G401.6 (cell line): ENCODE data around the gene PLCB1.

Experiments
- FAIRE-seq: peaks from 2 replicates; lab custom pipeline; 2012; peaks lifted over from hg19 to GRCh38; lab: Jason Lieb, UNC

PLCB1 gene

DNA sequence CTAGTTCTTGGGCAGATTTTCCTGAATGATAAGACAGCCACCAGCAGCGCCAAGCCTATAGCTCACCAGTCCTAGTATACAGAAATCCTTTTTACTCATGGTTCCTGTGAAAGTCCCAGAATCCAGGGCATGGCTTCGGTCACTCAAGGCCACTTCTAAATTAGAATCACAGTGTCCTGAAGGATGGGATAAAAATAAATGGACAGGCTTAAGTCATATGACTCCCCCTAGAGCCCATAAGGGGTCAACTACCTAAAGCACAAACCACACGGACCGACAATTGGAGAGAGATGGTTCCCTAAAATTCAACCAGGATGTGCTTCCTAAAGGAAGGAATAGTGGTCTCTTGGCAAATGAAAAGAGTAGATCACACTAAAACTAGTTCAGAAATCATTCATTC lies 532.7 kb downstream of the PLCB1 start:
- FAIRE-seq: no peak

DNA sequence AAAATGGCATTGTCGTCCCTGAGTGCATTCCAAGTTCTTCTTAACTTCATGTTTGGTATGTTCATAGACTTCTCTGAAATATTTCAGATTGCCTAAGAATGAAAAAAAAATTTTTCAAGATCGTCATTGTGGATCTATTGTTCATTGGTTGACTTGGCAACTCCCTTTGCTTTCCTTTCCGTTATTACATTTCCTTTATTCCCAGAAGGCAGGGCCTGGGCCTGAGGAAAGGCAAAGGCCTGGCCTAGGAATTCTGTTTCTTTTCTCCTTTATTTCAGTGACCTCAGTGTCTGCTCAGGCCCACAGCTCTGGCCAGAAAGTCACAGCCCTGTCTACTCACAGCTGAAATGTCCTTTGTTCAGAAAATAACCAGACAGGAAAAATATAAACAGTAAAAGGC lies 535.2 kb downstream of the PLCB1 start:
- FAIRE-seq: no peak

DNA sequence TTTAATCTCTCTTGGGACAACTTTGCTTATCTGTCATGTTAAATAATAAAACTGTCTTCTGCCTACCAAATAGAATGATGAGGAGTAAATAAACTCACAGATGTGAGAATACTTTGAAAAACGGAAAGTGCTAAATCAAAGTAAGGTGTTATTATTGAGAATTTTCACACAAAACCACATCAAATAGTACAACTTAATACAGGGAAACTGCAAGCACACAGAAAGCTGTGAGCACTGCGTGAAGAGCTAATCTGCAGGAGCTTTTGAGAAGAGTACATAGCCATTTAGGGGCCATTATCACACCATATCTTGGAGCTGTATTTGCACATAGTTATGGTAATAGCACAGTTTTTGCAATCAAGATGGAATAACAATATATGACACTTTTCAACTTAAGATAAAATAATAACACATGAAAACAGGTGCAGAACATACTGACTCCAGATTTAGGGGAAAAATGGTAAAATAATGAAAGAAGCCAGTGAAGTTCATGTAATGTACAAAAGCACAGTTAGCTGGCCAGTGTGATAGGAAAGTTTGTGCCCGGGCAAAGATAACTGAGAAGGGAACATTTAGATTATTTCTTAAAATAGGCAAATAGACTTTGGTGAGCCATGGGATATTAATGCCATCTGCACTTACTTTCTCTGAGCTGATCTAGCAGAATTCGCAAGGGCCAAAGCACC lies 538.3 kb downstream of the PLCB1 start:
- no peak for FAIRE-seq

DNA sequence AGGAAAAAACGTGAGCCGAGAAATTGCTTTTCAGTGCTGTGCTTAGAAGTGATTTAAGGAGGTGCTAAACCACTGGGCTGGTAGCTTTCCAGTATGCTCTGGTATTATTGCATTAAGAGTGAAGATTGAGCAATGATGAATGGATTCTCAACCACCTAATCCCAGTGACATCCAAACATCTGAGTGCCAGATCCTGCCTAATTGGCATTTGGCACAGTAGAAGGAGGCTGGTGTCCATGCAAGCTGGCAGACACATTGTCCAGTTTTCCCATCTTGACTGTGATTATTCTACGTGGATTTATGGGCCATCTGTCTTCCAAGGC lies 538.8 kb downstream of the PLCB1 start:
- FAIRE-seq: no peak

DNA sequence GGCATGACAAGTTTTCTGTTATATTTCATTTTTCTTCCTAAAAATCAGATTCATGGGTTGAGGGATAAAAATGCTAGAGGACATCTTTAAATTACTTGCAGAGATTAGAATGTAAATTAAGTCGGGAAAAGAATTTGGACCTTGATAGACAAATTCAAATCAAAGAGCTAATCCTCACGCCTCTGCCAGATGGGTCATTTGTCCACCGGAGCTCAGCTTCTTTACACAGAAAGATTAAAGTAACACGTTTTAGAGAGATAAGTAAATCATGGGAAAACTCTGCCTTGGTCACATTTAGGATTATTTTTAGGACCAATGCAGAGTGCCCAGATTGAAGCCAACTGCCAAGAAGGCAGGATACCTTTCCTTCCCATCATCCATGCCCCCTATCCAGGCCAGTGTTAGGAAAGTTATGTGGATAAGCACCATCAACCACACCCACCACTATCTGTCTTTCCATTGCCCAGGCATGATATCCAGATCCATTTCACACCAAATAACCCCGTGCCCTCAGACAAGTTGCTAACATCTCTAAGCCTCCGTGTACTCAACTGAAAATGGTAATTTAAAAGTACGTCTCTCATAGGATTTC lies 539.4 kb downstream of the PLCB1 start:
- FAIRE-seq: no peak

DNA sequence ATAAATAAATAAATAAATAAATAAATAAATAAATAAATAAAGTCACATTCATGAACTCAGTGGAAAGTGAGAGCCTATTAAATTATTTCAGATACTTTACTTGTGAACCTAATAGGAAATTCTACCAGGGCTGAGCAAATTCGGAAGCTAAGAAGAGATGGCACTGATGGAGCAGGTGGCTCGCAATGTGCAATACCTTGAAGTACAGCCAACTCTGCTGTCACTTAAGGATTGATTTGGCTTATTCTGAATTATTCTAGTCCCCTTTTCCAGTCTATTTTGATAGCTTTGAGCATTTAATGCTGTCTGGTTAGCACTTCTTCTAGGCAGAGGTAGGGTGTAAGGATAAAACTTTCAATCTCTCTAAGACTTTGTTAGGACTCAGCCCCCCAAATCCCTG lies 541.0 kb downstream of the PLCB1 start:
- FAIRE-seq: no peak

DNA sequence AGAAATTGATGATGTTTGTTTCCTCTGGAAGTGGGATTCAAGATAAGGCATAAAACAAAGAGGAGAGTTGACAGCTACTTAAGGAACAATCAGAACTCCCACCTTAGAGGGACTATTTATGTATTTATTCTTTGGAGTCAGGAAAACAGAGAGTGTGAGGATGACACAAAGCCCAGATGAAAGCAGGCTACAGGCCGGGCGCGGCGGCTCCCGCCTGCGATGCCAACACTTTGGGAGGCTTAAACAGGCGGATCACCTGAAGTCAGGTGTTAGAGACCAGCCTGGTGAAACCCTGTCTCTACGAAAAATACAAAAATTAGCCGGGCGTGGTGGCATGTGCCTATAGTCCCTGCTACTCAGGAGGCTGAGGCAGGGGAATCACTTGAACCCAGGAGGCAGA lies 543.8 kb downstream of the PLCB1 start:
- no peak for FAIRE-seq

DNA sequence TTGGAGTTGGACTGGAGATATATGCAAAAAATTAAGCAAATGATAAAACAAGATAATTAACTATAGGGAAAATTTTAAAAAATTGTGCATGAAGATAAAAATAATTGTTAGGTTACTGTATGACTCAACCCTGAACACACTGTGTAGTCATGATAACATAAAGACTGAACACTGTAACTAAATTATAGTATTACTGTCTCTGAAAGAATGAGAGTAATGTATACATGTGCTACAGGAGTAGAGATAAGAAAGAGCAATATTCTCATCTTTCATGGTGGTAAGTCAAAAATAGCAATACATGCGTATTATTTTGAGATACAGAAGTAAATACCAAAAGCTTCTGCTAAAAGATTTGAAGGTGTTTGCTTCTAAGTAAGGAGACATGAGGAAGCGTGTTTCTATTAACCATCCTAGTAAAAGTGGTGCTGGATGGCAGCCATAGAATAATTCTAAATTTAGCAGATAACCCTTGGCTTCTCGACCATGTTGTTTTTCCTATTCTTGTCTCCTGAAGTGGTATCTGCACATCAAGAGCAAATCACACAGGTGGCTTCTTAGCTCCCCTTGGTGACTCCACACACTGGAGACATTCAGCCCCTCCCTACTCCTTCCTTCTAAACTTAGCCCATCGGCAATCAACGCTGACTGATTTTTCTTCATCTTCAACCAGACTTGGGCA lies 546.2 kb downstream of the PLCB1 start:
- FAIRE-seq: no peak

DNA sequence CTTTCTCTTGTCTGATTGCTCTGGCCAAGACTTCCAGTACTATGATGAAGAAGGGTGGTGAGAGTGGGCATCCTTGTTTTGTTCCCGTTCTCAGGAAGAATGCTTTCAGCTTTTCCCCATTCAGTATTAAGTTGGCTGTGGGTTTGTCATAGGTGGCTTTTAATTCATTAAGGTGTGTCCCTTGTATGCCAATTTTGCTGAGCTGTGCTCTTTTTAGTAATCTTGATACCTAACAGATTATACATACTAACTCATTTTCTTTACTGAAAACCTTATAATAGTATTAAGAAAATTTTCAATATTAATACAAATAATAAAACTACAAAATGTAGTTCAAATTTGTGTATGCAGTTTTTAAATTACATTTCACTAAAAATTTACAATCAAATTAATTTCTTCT lies 557.3 kb downstream of the PLCB1 start:
- no peak for FAIRE-seq

DNA sequence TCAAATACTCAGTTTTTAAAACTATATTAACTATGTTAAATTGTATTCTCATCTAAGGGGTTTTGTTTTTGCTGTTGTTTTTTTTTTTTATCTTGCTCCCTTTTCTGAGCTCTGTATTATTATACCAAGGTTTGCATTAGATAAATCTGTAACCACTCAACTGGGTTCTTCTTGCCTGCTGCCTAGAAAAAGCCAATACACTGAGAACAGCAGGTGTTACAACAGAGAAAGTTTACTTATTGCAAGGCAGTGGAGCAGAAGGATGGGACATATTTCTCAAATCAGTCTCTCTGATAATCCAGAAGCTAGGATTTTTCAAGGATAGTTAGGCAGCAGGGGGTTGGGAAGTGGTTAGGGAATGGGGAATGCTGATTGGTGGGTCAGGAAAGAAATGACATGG lies 558.0 kb downstream of the PLCB1 start:
- FAIRE-seq: no peak

DNA sequence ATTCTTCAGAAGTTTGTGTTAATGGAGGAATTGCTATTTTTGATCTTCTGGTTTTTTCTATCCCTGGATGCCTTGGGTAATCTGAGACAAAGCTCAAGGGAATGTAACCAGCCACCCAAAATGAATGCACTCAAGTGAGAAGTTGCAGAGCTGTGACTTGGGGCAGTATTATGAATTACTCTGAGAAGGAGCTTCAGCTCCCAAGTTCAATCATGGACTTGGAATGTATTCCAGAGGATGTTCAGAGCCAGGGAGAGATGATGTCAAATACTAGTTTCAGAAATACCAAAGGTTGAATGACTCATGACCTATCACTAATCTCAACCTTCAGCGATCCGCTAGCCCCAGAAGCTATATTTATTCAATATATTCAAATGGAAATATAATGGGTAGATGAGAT lies 561.6 kb downstream of the PLCB1 start:
- FAIRE-seq: no peak

DNA sequence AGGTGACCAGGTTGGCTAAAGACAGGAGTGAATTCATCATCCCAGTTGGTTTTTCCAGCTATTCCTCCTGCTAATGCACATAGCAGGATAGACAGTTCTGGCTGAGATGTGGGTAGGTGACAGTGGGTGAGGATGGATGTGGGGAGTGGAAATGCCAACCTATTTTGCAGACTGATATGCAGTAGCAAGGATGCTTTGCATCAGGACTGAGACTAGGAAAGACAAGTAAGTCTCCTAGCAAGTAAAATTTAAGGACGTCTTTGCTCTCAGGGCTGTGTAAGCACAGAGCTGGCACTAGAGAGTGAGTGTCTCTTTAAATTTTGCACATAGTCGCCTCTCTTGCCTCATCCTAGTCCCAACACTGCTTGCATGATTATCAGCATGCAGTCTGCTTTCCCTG lies 568.7 kb downstream of the PLCB1 start:
- FAIRE-seq: no peak

DNA sequence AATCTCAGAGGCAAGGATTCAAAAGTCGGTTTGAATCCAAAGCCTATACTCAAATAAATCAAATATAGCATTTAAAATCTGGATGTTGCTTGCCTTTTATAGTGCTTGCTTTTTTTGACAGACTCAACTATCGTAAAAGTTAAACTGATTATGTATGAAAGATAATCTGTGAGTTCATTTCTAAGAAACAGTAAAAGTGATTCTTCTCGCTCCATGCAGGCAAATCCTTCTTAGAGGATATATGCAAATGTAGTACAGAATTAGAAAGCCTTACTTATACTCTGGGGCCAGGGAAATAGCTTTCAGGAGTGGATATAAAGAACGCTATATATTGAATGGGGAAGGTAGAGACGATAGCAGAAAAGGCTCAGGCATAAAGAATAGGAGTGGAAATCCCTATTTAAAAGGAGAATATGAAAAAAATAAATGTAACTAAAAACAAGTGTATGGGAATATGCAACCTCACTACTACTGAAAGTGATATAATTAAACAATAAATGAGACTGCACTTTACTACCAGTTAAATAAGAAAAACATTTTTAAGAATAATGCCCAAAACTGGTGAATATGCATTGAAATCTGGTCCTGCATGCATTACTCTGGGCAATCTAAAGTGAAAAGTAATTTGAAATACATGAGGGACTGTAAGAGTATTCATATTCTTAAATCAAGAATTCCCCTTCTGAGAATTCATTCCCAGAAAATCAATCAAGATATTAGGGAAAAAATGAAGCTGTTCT lies 575.1 kb downstream of the PLCB1 start:
- FAIRE-seq: no peak

DNA sequence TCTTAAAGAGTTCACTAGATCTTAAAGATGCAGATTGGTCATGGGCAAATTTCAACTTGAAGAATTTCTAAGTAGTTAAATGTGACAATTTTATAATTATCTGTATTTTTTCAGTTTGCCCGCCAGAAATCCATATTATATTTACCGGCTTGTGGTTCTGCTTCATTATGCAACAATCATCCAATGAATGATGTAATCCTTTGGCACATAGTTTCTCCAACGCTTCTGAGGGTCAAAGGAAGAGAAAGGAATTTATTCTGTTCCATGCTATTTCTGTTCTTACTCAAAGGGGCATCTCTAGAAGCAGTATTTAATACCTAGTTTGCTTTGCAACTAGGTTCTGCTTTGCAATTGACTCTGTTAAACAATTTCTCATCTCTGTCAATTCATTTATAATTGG lies 577.6 kb downstream of the PLCB1 start:
- no peak for FAIRE-seq

DNA sequence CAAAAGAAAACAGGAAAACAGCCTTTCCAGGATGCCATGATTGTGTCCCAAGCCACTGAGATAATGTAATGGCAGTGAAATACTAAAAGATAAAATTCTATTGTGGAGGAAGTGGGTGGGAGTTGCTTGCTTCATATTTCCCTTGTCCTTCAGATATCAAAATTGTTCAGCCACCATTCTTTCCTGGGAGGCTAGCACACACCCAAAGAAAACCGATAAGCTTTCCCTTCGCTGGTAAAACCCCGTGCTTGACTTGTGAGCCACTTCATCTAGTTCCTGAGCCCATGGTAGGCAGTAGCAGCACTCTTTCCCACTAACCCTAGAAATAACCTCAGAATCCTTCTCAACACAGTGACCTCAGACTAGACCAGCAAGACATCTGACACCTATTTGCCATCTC lies 579.4 kb downstream of the PLCB1 start:
- FAIRE-seq: no peak

DNA sequence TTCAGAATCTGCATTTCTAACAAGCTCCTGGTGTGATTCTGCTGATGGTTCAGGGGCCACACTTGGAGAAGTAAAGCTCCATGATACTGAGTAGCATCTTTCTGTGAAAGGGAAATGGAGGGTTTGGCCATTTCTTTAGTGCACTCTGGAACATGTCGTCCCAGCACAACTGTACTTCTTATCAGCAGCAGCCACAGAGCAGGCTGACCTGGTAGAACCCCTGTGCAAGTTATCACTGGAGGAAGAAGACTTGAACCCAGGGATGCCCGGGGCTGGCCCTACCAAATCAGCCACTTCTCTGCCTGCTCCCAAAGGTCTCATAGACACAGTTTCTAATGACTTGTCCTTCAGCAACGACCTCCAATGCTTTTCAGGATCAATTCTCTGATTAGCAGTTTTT lies 582.1 kb downstream of the PLCB1 start:
- FAIRE-seq: no peak

DNA sequence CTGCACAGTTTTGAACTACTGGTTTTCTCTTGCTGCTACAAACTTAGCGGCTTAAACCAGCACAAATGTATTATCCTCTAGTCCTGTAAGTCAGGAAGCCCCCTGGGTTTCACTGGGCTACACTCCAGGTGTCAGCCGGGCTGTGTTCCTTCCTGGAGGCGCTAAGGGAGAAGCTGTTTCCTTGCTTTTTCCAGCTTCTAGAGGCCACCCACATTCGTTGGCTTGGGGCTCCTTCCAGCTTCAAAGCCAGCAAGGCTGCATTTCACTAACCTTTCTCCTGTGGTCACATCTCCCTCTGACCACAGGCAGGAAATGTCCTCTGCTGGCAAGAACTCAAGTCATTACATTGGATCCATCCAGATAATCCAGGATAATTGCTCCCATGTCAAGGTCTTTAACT lies 586.2 kb downstream of the PLCB1 start:
- FAIRE-seq: no peak

DNA sequence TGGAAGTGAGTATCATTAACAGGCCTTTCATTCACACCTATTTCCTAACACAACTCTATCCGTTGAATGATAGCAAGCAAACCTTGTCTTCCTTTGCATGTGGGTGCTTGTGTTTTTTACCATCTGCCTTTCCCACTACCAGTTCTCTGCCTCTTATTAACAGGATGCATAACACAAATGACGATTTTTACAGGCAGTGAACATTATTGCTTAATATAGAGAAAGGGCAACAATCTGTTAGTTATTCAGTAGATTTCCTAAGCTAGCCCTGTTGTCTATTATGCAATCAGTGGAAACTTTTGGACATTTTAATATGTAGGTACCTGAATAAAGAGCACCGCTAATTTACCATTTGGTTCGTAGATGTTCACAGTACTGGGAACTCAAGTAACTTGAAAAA lies 588.0 kb downstream of the PLCB1 start:
- FAIRE-seq: no peak

DNA sequence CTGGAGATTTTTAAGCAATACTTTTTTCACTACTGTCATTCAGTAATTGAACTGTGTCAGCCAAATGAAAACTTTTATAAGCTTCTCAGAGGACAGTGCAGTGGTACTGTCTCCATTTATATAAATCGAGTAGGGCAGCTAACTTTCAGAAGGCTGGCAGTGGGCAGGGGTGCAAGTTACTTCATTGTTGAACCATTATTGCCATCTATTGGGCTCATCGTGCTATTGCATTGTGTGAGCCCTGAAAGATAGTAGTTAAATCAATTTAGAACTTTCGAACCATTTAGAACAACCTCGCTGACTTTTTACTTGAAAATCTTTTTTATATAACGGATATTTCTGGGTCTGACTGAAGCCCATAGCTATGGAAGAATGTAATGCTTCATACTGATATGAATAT lies 589.0 kb downstream of the PLCB1 start:
- FAIRE-seq: no peak

DNA sequence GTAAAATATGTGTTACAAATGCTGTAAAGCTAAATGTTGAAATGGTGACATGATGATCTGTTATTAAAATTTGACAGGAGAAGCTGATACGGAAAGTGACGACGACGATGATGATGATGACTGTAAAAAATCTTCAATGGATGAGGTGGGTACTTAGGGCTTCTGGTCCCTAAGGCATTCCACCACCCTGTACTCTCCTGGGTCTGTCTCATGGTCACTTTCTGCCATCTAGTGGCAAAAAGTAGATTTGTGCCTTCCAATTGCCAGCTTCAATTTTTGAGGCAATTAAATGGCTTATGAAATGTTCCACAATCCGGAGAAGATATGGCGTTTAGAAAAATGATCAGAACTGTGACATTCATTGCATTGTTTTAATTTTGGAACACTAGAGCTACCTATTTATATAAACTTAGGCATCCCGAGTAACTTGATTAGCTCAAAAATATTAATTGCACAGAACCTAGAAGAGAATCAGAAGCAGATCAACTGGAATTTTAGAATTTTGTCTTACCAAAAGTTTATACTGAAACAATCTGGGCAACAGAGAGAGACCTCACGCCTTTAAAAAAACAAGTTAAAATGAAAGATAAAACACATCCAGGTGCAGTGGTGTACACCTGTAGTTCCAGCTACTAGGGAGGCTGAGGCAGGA lies 590.3 kb downstream of the PLCB1 start:
- FAIRE-seq: peak; percentile 8

DNA sequence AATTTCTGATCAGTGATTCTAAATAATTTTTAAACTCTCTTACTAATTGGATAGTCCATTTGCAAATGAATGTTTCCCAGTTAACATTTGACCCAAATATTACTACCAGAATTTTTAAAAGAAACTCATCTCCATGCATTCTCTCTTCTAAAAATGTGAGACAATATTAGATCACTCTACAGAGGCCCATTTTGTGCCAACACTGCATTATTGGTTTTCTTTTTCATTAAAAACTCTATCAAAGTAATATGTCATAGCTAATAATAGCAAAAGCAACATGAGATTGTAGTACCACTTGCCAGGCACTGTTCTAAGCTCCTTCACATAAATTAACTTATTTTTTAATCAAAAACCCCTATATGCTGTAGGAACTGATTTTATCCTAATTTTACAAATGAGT lies 591.2 kb downstream of the PLCB1 start:
- FAIRE-seq: no peak

DNA sequence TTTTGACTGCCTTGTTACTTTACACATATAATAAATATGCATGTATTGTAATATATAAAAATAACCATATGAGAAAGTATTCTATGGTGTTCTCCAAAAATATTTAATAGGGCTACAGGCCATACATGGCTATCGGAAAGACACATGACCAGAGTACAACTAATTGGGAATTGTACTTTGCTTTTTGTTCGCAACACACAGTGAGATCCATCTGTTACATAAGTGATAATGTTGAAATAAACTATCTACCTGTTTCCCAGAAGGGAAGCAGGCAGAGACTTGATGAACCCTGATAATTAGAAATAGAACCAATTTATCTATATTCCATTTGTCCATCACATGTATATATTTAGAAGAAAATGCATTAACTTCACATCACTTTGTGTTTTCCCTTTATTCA lies 592.8 kb downstream of the PLCB1 start:
- no peak for FAIRE-seq

DNA sequence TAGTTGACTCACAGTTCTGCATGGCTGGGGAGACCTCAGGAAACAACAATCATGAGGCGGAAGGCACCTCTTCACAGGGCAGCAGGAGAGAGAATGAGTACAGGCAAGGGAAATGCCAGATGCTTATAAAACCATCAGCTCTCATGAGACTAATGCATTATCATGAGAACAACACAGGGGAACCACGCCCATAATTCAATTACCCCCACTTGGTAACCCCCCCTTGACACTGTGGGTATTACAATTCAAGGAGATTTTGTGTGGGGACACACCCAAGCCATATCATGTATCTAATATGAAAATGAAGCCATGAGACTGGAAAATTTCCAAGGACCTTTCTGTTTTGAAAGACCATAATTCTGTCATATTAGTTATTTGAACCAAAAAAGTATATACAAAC lies 594.4 kb downstream of the PLCB1 start:
- no peak for FAIRE-seq
